Tibial nerve (tissue), 4 donors: Measurements from ENCODE around the gene MC5R.

ENCODE experiments used
- EP300 ChIP-seq, 2 donors: sonication (generic); formaldehyde crosslinking; IDR thresholded peaks; one replicate each; pipeline ENCODE4 v1.6.1; 2017; ENCODE audit warnings: antibody characterized with exemption in 2 of 2, mild to moderate bottlenecking in 1 of 2
- POLR2A ChIP-seq, 2 donors: fragments of 450-650 bp; IDR thresholded peaks; one replicate each; pipeline ENCODE4 v1.6.1; 2017; ENCODE audit warnings: antibody characterized with exemption in 2 of 2, mild to moderate bottlenecking in 2 of 2, moderate library complexity in 2 of 2
- TF ChIP-seq, protein P1 (sequence below), 5 experiments: fragments of 200-600 bp in 3 of 5; fragments of 450-650 bp in 2 of 5; sonication (generic) in 3 of 5; IDR thresholded peaks; one replicate each; pipeline ENCODE4 v1.5.1; 2016 to 2019; ENCODE audit warnings: antibody characterized with exemption in 5 of 5, mild to moderate bottlenecking in 3 of 5, moderate library complexity in 2 of 5

DNA sequence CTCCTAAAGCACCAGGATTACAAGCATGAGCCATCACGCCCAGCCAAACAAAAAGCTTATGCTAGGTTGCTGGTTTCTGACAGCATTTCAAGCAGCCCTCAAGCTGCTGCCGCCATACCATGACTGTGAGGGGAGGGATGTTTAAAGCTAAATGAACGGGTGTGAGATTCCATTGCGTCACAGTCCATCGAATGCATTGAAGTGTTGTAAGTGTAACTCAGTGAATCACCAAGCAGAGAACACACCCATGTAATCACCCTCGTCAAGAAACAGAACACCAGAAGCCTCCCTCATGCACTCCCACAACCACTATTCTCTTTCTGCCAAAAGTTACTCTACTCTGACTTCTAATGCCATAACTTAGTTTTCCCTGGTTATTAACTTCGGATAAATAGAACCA lies 32.8 kb upstream of the MC5R start:
- no peak for TF ChIP-seq POLR2A (IDR thresholded peaks at IDR 0.05)
- TF ChIP-seq, protein P1, sequence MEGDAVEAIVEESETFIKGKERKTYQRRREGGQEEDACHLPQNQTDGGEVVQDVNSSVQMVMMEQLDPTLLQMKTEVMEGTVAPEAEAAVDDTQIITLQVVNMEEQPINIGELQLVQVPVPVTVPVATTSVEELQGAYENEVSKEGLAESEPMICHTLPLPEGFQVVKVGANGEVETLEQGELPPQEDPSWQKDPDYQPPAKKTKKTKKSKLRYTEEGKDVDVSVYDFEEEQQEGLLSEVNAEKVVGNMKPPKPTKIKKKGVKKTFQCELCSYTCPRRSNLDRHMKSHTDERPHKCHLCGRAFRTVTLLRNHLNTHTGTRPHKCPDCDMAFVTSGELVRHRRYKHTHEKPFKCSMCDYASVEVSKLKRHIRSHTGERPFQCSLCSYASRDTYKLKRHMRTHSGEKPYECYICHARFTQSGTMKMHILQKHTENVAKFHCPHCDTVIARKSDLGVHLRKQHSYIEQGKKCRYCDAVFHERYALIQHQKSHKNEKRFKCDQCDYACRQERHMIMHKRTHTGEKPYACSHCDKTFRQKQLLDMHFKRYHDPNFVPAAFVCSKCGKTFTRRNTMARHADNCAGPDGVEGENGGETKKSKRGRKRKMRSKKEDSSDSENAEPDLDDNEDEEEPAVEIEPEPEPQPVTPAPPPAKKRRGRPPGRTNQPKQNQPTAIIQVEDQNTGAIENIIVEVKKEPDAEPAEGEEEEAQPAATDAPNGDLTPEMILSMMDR (IDR thresholded peaks at IDR 0.05) = no peak
- TF ChIP-seq EP300 (IDR thresholded peaks at IDR 0.05) = no peak
